Lower leg skin (tissue), 3 donors: Measurements from ENCODE around the gene IKBKE.

ENCODE experiments used
- CTCF ChIP-seq, 3 donors: fragments of 450-650 bp; IDR thresholded peaks; one replicate each; pipeline ENCODE4 v1.5.1; 2016; ENCODE audit warnings: antibody characterized with exemption in 3 of 3, mild to moderate bottlenecking in 3 of 3, moderate library complexity in 2 of 3
- POLR2A ChIP-seq, 2 donors: fragments of 450-650 bp; IDR thresholded peaks; one replicate each; pipeline ENCODE4 v1.6.1; 2016 to 2017; ENCODE audit warnings: antibody characterized with exemption in 2 of 2, mild to moderate bottlenecking in 1 of 2, moderate library complexity in 1 of 2

- TF ChIP-seq CTCF (IDR thresholded peaks at IDR 0.05) = no peak
- no peak for TF ChIP-seq POLR2A (IDR thresholded peaks at IDR 0.05)
These were observed 41.2 kb downstream of the IKBKE start for GRCh38 chr1:206511362-206512057.
